K562 (cell line): ENCODE data around the gene PELI2. TPM values are rescaled to one million over a fixed set of nuclear protein-coding genes. Genes with fewer than 3 reads are reported as not detected.

ENCODE experiments used
- ATAC-seq: fragments of 200-7000 bp; cut with Tn5 transposase; 3 replicates; pipeline ENCODE4 v1.9.1; 2020; ENCODE audit warnings: moderate library complexity
- BruUV-seq: library from RNA; stranded (reverse); fragments of 400-500 nt; replicated peaks from 2 replicates; lab custom pipeline; 2021; lab: Mats Ljungman, UMichigan
- CTCF ChIA-PET: fragments of 300-600 bp; formaldehyde crosslinking; extraction: SDS; loops from one replicate; lab custom pipeline; 2021; ENCODE audit warnings: low intra/inter-chr PET ratio; lab: Yijun Ruan, JAX
- POLR2A ChIA-PET: fragments of 300-600, 350-650 bp; sonication (Branson Sonifier 250); formaldehyde crosslinking; extraction: SDS; loops from one replicate; lab custom pipeline; 2021; ENCODE audit warnings: antibody characterized with exemption, inconsistent platforms; lab: Yijun Ruan, JAX
- DNase-seq, 4 experiments: peaks; one replicate each; pipeline versions ENCODE4 v3.0.0 to v3.0.0-alpha.2; 2011 to 2018; ENCODE audit warnings: low spot score in 3 of 4, mixed read lengths in 3 of 4; ENCODE audit errors: extremely low read depth in 1 of 4
- FAIRE-seq: peaks from 2 replicates; lab custom pipeline; 2011; peaks lifted over from hg19 to GRCh38; lab: Jason Lieb, UNC
- H2AFZ ChIP-seq: 2 replicates; pipeline ENCODE4 v1.6.0; 2011; ENCODE audit warnings: low read depth, low read length, control low read depth, inconsistent platforms
- H3K27ac ChIP-seq: fragments of 200-600 bp; 3 replicates; pipeline ENCODE4 v1.8.0; 2011; ENCODE audit warnings: low read depth, mild to moderate bottlenecking, control low read depth, inconsistent platforms, low read length, moderate library complexity, mixed read lengths; ENCODE audit errors: extremely low read depth
- H3K27me3 ChIP-seq, 2 experiments: fragments of 300-600 bp in 1 of 2; 2 replicates in 1 of 2; 3 replicates in 1 of 2; pipeline versions ENCODE4 v1.6.0 to v1.8.0; 2011; ENCODE audit warnings: inconsistent platforms in 2 of 2, low read length in 2 of 2, mild to moderate bottlenecking in 1 of 2, mixed read lengths in 1 of 2, moderate library complexity in 1 of 2; ENCODE audit not compliant: control insufficient read depth in 2 of 2, insufficient read depth in 2 of 2
- H3K36me3 ChIP-seq: fragments of 300-600 bp; 3 replicates; pipeline ENCODE4 v1.8.0; 2011; ENCODE audit warnings: mild to moderate bottlenecking, low read length, inconsistent platforms; ENCODE audit not compliant: control insufficient read depth, insufficient read depth
- H3K4me1 ChIP-seq, 2 experiments: fragments of 200-600 bp in 1 of 2; replicated peaks in 1 of 2; 2 replicates in 1 of 2; 3 replicates in 1 of 2; pipeline versions ENCODE4 v1.5.1 to v1.8.0; 2011; ENCODE audit warnings: inconsistent platforms in 2 of 2, low read length in 2 of 2, mild to moderate bottlenecking in 1 of 2, mixed read lengths in 1 of 2, moderate library complexity in 1 of 2; ENCODE audit not compliant: control insufficient read depth in 2 of 2, insufficient read depth in 2 of 2
- H3K4me2 ChIP-seq: 2 replicates; pipeline ENCODE4 v1.6.1; 2011; ENCODE audit warnings: low read length, control low read depth, inconsistent platforms, mixed read lengths; ENCODE audit not compliant: insufficient read depth
- H3K4me3 ChIP-seq: fragments of 200-600 bp; sonication (generic), shearing (Covaris generic); 2 replicates; pipeline ENCODE4 v1.5.1; 2016; ENCODE audit warnings: control low read depth, inconsistent platforms
- H3K79me2 ChIP-seq: fragments of 200-600 bp; 3 replicates; pipeline ENCODE4 v1.8.0; 2011; ENCODE audit warnings: low read length, inconsistent platforms; ENCODE audit not compliant: control insufficient read depth, insufficient read depth
- H3K9ac ChIP-seq, 2 experiments: 2 replicates each; pipeline versions ENCODE4 v1.6.0 to v1.6.1; 2011; ENCODE audit warnings: low read depth in 2 of 2, low read length in 2 of 2, control low read depth in 1 of 2, inconsistent platforms in 1 of 2, mild to moderate bottlenecking in 1 of 2, mixed read lengths in 1 of 2; ENCODE audit not compliant: insufficient read depth in 1 of 2
- H3K9me1 ChIP-seq: one replicate; pipeline ENCODE4 v1.6.0; 2011; ENCODE audit warnings: inconsistent platforms, mild to moderate bottlenecking, low read length, moderate library complexity; ENCODE audit not compliant: control insufficient read depth, insufficient read depth
- H3K9me3 ChIP-seq: replicated peaks from 2 replicates; pipeline ENCODE4 v1.5.1; 2011; ENCODE audit warnings: low read depth, low read length, inconsistent platforms; ENCODE audit not compliant: control insufficient read depth, insufficient read depth
- H4K20me1 ChIP-seq: replicated peaks from 2 replicates; pipeline ENCODE4 v1.6.1; 2011; ENCODE audit warnings: low read length, inconsistent platforms, mixed read lengths; ENCODE audit not compliant: control insufficient read depth, insufficient read depth
- ELF2 ChIP-seq: fragments of 250-450 bp; sonication (Bioruptor Pico); IDR thresholded peaks from 2 replicates; pipeline ENCODE4 v1.5.0; 2021; ENCODE audit warnings: mild to moderate bottlenecking
- EP400 ChIP-seq: fragments of 450-650 bp; IDR thresholded peaks from 2 replicates; pipeline ENCODE4 v1.6.1; 2017; ENCODE audit warnings: antibody characterized with exemption, mild to moderate bottlenecking, moderate library complexity
- ERF ChIP-seq: fragments of 450-650 bp; formaldehyde crosslinking; IDR thresholded peaks from 2 replicates; pipeline ENCODE4 v1.4.0; 2020; ENCODE audit warnings: mild to moderate bottlenecking, mixed read lengths
- ETV6 ChIP-seq, 3 experiments: fragments of 150-350 bp in 1 of 3; sonication (generic) in 1 of 3; formaldehyde crosslinking in 1 of 3; IDR thresholded peaks; 2 replicates each; pipeline versions ENCODE4 v1.6.1 to v1.8.0; 2014 to 2022; ENCODE audit warnings: borderline replicate concordance in 2 of 3, low read depth in 2 of 3, antibody characterized with exemption in 1 of 3, low read length in 1 of 3, mild to moderate bottlenecking in 1 of 3, missing genetic modification reagents in 1 of 3
- KDM2B ChIP-seq: fragments of 250-450 bp; sonication (Bioruptor Pico); IDR thresholded peaks from 2 replicates; pipeline ENCODE4 v1.8.0; 2021; ENCODE audit warnings: mild to moderate bottlenecking, moderate library complexity
- KLF6 ChIP-seq: fragments of 250-450 bp; sonication (Bioruptor Pico); IDR thresholded peaks from 2 replicates; pipeline ENCODE4 v1.4.0; 2020; ENCODE audit warnings: mild to moderate bottlenecking, moderate library complexity, borderline replicate concordance
- NR2F6 ChIP-seq: fragments of 450-650 bp; formaldehyde crosslinking; IDR thresholded peaks from 2 replicates; pipeline ENCODE4 v1.4.0; 2020; ENCODE audit warnings: mild to moderate bottlenecking
- RBM25 ChIP-seq: fragments of 200-400 bp; formaldehyde crosslinking; IDR thresholded peaks from 2 replicates; pipeline ENCODE4 v1.6.1; 2018; ENCODE audit warnings: low read length, low read depth, moderate library complexity; ENCODE audit not compliant: severe bottlenecking
- RFX5 ChIP-seq: IDR thresholded peaks from 2 replicates; pipeline ENCODE4 v1.6.1; 2011; ENCODE audit warnings: low read depth, mild to moderate bottlenecking, improper control_type of control experiment, low read length
- SMAD2 ChIP-seq: fragments of 150-350 bp; IDR thresholded peaks from 2 replicates; pipeline ENCODE4 v1.6.1; 2014; ENCODE audit warnings: low read depth, mild to moderate bottlenecking, low read length
- ZBED1 ChIP-seq: IDR thresholded peaks from 2 replicates; pipeline ENCODE4 v1.6.1; 2014
- ZBTB12 ChIP-seq: fragments of 250-450 bp; sonication (Bioruptor Pico); IDR thresholded peaks from 2 replicates; pipeline ENCODE4 v1.4.0; 2020
- ZNF175 ChIP-seq: fragments of 200-800 bp; sonication (Bioruptor generic); IDR thresholded peaks from 2 replicates; pipeline ENCODE4 v1.6.1; 2016; ENCODE audit warnings: low read depth, mild to moderate bottlenecking, missing genetic modification characterization, missing compliant biosample characterization
- ZNF395 ChIP-seq: fragments of 200-800 bp; sonication (Bioruptor generic); IDR thresholded peaks from 2 replicates; pipeline ENCODE4 v1.6.1; 2017; ENCODE audit warnings: missing genetic modification characterization, missing compliant biosample characterization
- ZNF717 ChIP-seq: fragments of 250-450 bp; sonication (Bioruptor Pico); IDR thresholded peaks from 2 replicates; pipeline ENCODE4 v1.5.0; 2021
- WGBS: fragments of 100-300 bp; shearing (Covaris generic); methylation state at CpG from one replicate; pipeline ENCODE4 v1.1.6; 2016; ENCODE audit warnings: low coverage, mixed read lengths; ENCODE audit not compliant: insufficient coverage; ENCODE audit errors: missing lambda C conversion rate; 5-methylcytosine and 5-hydroxymethylcytosine counted together
- in situ Hi-C: fragments of 300-500 bp; cut with MboI; formaldehyde crosslinking; loops from 4 replicates; pipeline ENCODE4 v1.15.0; 2018; ENCODE audit warnings: inconsistent platforms, mixed read lengths
- intact Hi-C: fragments of 100-400 bp; cut with micrococcal nuclease; formaldehyde crosslinking; loops from 2 replicates; pipeline ENCODE4 v1.14.2; 2022
- polyA plus RNA-seq, 8 experiments: library from polyadenylated mRNA; depleted of rRNA in 4 of 8; stranded (reverse) in 5 of 8; unstranded in 3 of 8; fragments of >200 nt; fragmentation: Nextera tagmentation in 2 of 8; fragmentation: Illumina TruSeq in 1 of 8; extraction: Ambion mirVana in 2 of 8; extraction: Trizol in 1 of 8; gene quantifications; 2 replicates each; pipeline versions ENCODE4 v1.2.1 to v1.2.3, GENCODE V29; 2011 to 2014; ENCODE audit warnings: inconsistent platforms in 1 of 8, missing spikeins in 1 of 8
- total RNA-seq, 7 experiments: library from RNA; depleted of rRNA in 6 of 7; stranded (reverse); fragments of >200 nt in 6 of 7; fragmentation: Illumina TruSeq in 2 of 7; extraction: Trizol in 2 of 7; gene quantifications; 2 replicates each; pipeline versions ENCODE4 v1.2.1 to v1.2.3, GENCODE V29; 2011 to 2021; ENCODE audit warnings: low replicate concordance in 1 of 7

The PELI2 gene
- total and polyA plus RNA-seq, 9 of the 15 experiments (the other 6 are each of a cell fraction or from before 2014, with no cell fraction given) = 0.20 to 1.5 (median 0.44) TPM

- peaks cover 7 to 15% of the 10 kb centered on the region in 2 experiments; a peak in 4 of 5 replicates for H3K27me3 ChIP-seq
- H3K4me2 ChIP-seq = no peak overlapping the region
- POLR2A ChIA-PET = interaction anchor here (1.1 to 1.3 kb wide), 2 partner anchors 10 kb away, joined by 3 read pairs; no protein-coding TSS in a partner anchor
- H3K79me2 ChIP-seq = no peaks in the 10 kb centered on the region
- H3K36me3 ChIP-seq = no peaks in the 10 kb centered on the region
- ATAC-seq = no peak
- H3K4me1 ChIP-seq = no peaks in the 10 kb centered on the region
- BruUV-seq = no TSS peak
- intact Hi-C loops (no loop called here), in situ Hi-C loops (no loop called here)
- DNase-seq = no peak
- CTCF ChIA-PET = no interaction called here
- 2% methylated on average over 4 of the region's 4 CpGs for WGBS
- no peak overlapping the region for H3K4me3 ChIP-seq
- H2AFZ ChIP-seq = no peak overlapping the region
- no peaks in the 10 kb centered on the region for H4K20me1 ChIP-seq
- no peak for FAIRE-seq
- H3K9ac ChIP-seq = no peak overlapping the region
- no peaks in the 10 kb centered on the region for H3K9me3 ChIP-seq
- no peaks in the 10 kb centered on the region for H3K9me1 ChIP-seq
- H3K27ac ChIP-seq = no peak overlapping the region
- TF ChIP-seq ZBTB12 (CRISPR knock-in tag) (no peak), ZNF717 (CRISPR knock-in tag) (no peak), ZNF175 (CRISPR knock-in tag) (no peak), RBM25 (no peak), SMAD2 (no peak), KLF6 (CRISPR knock-in tag) (no peak), EP400 (no peak), ZBED1 (no peak), ETV6 (IDR thresholded peaks at IDR 0.05; ENCODE audit: borderline replicate concordance in 1 of 2, low read depth in 2 of 2, low read length in 1 of 2) (no peak), ETV6 (CRISPR knock-in tag; IDR thresholded peaks at IDR 0.05; ENCODE audit: borderline replicate concordance) (no peak), RFX5 (no peak), ERF (CRISPR knock-in tag) (no peak), NR2F6 (CRISPR knock-in tag) (no peak), KDM2B (CRISPR knock-in tag) (no peak), ZNF395 (CRISPR knock-in tag) (no peak), ELF2 (CRISPR knock-in tag) (no peak)
These were observed 15.3 kb downstream of the PELI2 start for GRCh38 chr14:56133547-56133946.
